ENCODE measurements around the gene CAT. TPM values are rescaled to one million over a fixed set of nuclear protein-coding genes. Genes with fewer than 3 reads are reported as not detected.

Gene CAT
- polyA plus RNA-seq, 6 donors from 2014 or later: 207 to 347 (median 234) TPM

DNA sequence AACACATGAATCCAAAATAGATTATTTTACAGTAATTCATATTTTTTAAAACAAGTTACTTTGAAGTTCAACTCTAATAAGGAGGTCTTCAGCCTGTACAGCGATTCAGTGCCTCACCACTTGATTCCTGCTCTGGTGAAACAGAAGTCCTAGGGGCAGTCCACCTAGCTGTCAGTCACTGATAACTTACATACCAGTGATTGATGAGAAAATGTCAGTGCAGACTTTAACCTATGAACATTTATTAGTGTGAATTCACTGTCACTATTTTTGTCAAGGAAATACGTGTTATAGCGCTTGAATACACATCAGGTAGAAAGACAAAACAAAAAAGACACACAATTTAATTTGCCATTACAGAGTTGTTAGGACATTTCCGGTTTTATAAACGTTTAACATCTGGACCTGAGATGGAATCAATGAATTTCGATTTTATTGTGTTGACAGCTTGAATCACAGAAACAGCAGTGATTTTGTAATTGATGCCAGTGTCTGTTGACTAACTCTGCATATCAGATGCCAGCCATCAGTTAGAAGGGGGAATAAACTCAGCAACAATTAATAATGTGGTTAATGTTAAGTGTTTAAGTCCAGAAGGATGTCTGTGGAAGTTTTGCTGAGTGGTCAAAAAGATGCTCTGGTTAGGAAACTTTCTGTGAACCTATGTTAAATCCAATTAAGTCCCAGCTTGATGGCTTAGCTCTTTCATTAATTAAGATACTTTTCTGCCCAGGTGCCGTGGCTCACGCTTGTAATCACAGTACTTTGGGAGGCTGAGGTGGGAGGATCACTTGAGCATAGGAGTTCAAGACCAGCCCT lies 40.3 kb downstream of the CAT start:
- peaks cover 0 to 4% (median 0%) of the 10 kb centered on the region in 3 donors for H3K27me3 Mint-ChIP-seq
- H3K27ac Mint-ChIP-seq: no peak overlapping the region
- no peaks in the 10 kb centered on the region for H3K4me1 Mint-ChIP-seq
- no peak for ATAC-seq (ENCODE audit: low read depth in 2 of 2)
- peaks cover 0 to 4% (median 0%) of the 10 kb centered on the region in 7 donors for H3K9me3 Mint-ChIP-seq
- no peak for DNase-seq
- no peak overlapping the region for H3K4me3 Mint-ChIP-seq
- H3K36me3 Mint-ChIP-seq: no peaks in the 10 kb centered on the region

DNA sequence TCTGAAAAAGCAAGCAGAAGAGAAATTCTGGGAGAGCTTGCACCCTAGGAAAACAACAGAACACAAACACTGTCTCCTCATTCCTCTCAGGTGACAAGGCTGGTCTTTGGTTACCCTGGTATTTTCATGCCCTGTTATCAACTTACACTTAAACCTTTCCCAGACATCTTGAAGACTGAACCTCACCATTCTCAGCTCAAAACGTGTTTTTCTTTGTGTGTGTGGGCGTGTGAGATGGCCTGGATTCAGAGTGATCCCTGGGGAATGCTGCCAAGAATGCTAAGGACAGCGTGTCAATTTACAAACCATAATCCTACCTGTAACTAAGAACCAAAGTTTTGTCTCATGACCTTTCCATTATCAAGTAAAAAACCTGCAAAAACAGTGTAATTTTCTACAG lies 41.6 kb downstream of the CAT start:
- Mint-ChIP-seq H3K36me3 (no peaks in the 10 kb centered on the region), H3K4me1 (no peaks in the 10 kb centered on the region), H3K4me3 (no peak overlapping the region), H3K27me3 (peaks cover 0 to 4% (median 0%) of the 10 kb centered on the region in 3 donors), H3K27ac (no peak overlapping the region), H3K9me3 (peaks cover 0 to 4% (median 0%) of the 10 kb centered on the region in 7 donors)
- no peak for DNase-seq
- no peak for ATAC-seq (ENCODE audit: low read depth in 2 of 2)

GRCh38 chr11:34481307-34481706 lies 42.6 kb downstream of the CAT start:
- Mint-ChIP-seq H3K4me1 (no peaks in the 10 kb centered on the region), H3K9me3 (peaks cover 0 to 4% (median 0%) of the 10 kb centered on the region in 7 donors), H3K27me3 (peaks cover 0 to 4% (median 0%) of the 10 kb centered on the region in 3 donors), H3K36me3 (no peaks in the 10 kb centered on the region), H3K27ac (no peak overlapping the region), H3K4me3 (no peak overlapping the region)
- ATAC-seq (ENCODE audit: low read depth in 2 of 2): no peak
- DNase-seq: no peak

- Mint-ChIP-seq H3K36me3 (no peaks in the 10 kb centered on the region), H3K4me3 (no peak overlapping the region), H3K27ac (no peak overlapping the region), H3K27me3 (peaks cover 0 to 4% (median 0%) of the 10 kb centered on the region in 3 donors), H3K9me3 (no peaks in the 10 kb centered on the region), H3K4me1 (no peaks in the 10 kb centered on the region)
- no peak for ATAC-seq (ENCODE audit: low read depth in 2 of 2)
- DNase-seq: no peak
Measured at GRCh38 chr11:34483106-34483874, 44.6 kb downstream of the CAT start.

DNA sequence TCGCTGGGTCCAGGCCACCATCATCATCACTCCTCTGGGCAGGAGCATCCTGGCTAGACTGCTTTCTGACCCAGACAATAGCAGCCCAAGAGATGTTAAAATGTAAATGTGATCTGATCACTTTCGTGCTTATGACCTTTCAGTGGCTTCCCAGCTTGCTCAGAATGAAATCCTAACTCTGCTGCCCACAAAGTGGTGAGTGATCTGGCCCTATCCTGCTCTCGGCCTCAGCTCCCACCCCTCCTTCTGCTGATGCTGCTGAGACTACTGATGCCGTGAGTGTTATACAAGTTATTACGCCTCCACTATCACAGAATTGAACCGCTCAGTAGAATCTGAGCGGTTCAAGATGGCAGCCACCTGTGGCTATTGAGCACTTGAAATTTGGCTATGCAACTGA lies 48.7 kb downstream of the CAT start:
- H3K9me3 Mint-ChIP-seq: no peaks in the 10 kb centered on the region
- DNase-seq (no peak), ATAC-seq (ENCODE audit: low read depth in 2 of 2) (no peak)
- no peaks in the 10 kb centered on the region for H3K36me3 Mint-ChIP-seq
- peaks cover 0 to 4% (median 0%) of the 10 kb centered on the region in 3 donors for H3K27me3 Mint-ChIP-seq
- no peaks in the 10 kb centered on the region for H3K4me1 Mint-ChIP-seq
- no peak overlapping the region for H3K4me3 Mint-ChIP-seq
- no peak overlapping the region for H3K27ac Mint-ChIP-seq

DNA sequence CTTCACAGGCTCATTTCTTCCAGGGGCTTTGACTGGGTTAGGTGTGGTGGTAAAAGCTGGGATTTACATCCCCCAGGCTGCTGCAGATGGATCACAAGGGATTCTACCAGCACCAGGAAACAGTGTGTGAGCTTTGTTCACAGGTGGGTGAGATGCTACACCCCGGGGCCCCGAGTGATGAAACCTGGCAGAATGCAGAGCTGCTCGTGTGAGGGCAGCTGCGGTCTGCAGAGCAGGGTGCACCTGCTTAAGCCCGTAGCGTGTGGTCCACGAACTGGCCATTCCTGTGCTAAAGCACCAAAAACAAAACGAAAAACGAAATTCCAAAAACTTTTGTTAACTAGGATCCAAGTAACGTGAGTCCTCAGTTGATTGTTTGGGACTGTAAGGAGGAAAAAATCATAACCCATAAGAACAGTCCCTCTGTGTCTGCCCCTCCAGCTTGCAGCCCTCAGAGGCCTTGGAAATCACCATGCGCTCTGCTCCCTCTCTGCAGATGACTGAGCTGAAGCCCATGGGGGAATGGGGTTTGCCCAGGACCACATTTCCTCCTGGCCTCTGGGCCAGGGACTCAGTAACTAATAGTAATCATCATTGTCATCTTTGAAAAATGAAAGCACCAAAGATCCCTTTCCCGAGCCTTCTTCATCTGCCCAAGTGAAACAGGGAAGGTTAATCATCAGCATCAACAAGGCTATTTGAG lies 50.3 kb downstream of the CAT start:
- Mint-ChIP-seq H3K9me3 (no peaks in the 10 kb centered on the region), H3K36me3 (no peaks in the 10 kb centered on the region), H3K4me1 (no peaks in the 10 kb centered on the region), H3K27me3 (no peaks in the 10 kb centered on the region), H3K27ac (no peak overlapping the region), H3K4me3 (no peak overlapping the region)
- no peak for DNase-seq
- no peak for ATAC-seq (ENCODE audit: low read depth in 2 of 2)

- ATAC-seq (ENCODE audit: low read depth in 2 of 2): no peak
- Mint-ChIP-seq H3K27ac (peak overlapping the region in 1 of 6 donors; percentile 26), H3K4me1 (no peaks in the 10 kb centered on the region), H3K9me3 (no peaks in the 10 kb centered on the region), H3K36me3 (no peaks in the 10 kb centered on the region), H3K27me3 (peaks cover 3 to 8% (median 6%) of the 10 kb centered on the region in 3 donors), H3K4me3 (no peak overlapping the region)
- DNase-seq: no peak
Measured at GRCh38 chr11:34490304-34490703, 51.6 kb downstream of the CAT start.

GRCh38 chr11:34492806-34493414 lies 54.2 kb downstream of the CAT start:
- H3K4me1 Mint-ChIP-seq: no peaks in the 10 kb centered on the region
- H3K4me3 Mint-ChIP-seq: no peak overlapping the region
- no peak for ATAC-seq (ENCODE audit: low read depth in 2 of 2)
- peaks cover 3 to 15% (median 6%) of the 10 kb centered on the region in 3 donors for H3K27me3 Mint-ChIP-seq
- H3K9me3 Mint-ChIP-seq: no peaks in the 10 kb centered on the region
- DNase-seq: peak; percentile 28
- H3K36me3 Mint-ChIP-seq: no peaks in the 10 kb centered on the region
- H3K27ac Mint-ChIP-seq: peak overlapping the region in 1 of 6 donors; percentile 5

DNA sequence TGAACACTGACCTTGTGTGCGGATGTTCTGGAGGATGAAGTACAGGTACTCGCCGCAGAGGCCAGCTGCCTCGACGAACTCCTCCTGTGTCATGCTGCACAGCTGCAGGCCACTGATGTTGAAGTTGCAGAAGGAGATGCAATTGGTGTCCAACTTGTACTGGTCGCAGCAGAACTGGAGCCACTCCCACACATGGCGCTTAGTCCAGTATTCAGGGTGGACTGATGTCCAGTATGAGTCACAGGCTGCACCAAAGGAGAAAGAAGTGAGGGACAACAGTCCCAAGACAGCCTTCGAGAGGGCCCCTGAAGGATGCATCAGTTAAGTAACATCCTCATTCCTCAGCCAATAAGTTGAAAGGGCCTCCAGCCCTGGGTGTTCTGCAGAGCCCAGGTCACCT lies 54.7 kb downstream of the CAT start:
- peaks cover 3 to 15% (median 6%) of the 10 kb centered on the region in 3 donors for H3K27me3 Mint-ChIP-seq
- no peak overlapping the region for H3K27ac Mint-ChIP-seq
- H3K9me3 Mint-ChIP-seq: no peaks in the 10 kb centered on the region

GRCh38 chr11:34493926-34494595 lies 55.3 kb downstream of the CAT start:
- H3K27me3 Mint-ChIP-seq: peaks cover 3 to 15% (median 6%) of the 10 kb centered on the region in 3 donors
- ATAC-seq (ENCODE audit: low read depth in 2 of 2) (no peak), DNase-seq (no peak)
- no peak overlapping the region for H3K27ac Mint-ChIP-seq
- no peak overlapping the region for H3K4me3 Mint-ChIP-seq
- no peaks in the 10 kb centered on the region for H3K4me1 Mint-ChIP-seq
- H3K9me3 Mint-ChIP-seq: no peaks in the 10 kb centered on the region
- H3K36me3 Mint-ChIP-seq: no peaks in the 10 kb centered on the region

More for the DNA sequence above, 54.7 kb downstream of the CAT start:
- DNase-seq: no peak
- no peaks in the 10 kb centered on the region for H3K4me1 Mint-ChIP-seq
- H3K36me3 Mint-ChIP-seq: no peaks in the 10 kb centered on the region
- ATAC-seq (ENCODE audit: low read depth in 2 of 2): no peak
- no peak overlapping the region for H3K4me3 Mint-ChIP-seq

DNA sequence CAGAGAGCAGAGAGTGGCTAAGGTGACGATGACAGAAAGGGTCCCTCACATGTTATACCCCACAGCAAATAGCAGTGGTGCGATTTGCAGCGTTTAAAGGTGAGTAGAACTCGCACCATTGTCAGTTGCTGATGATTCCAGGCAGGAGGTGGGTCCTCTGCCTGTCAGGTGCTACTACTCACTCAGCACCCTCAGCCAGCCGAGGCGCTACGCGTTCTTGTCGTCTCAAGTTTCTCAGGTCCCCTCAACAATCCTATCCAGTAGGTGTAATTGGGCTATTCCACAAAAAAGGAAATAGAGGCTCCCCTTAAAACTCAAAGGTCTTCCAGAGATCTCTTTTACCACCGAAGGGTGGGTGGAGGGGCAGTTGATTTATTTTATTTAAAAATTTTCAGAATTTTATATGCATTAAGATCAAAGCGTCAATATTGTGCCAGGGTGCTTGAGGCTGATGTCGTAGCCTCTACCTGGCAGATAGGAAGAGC lies 56.5 kb downstream of the CAT start:
- Mint-ChIP-seq H3K9me3 (no peaks in the 10 kb centered on the region), H3K27me3 (peaks cover 6 to 22% (median 10%) of the 10 kb centered on the region in 3 donors), H3K27ac (no peak overlapping the region), H3K4me1 (no peaks in the 10 kb centered on the region), H3K36me3 (no peaks in the 10 kb centered on the region), H3K4me3 (no peak overlapping the region)
- ATAC-seq (ENCODE audit: low read depth in 2 of 2): no peak
- no peak for DNase-seq

- Mint-ChIP-seq H3K36me3 (no peaks in the 10 kb centered on the region), H3K27ac (no peak overlapping the region), H3K4me3 (no peak overlapping the region), H3K27me3 (peaks cover 6 to 23% (median 10%) of the 10 kb centered on the region in 3 donors), H3K4me1 (no peaks in the 10 kb centered on the region), H3K9me3 (no peaks in the 10 kb centered on the region)
- no peak for DNase-seq
- ATAC-seq (ENCODE audit: low read depth in 2 of 2): no peak
Measured at GRCh38 chr11:34495724-34496377, 57.1 kb downstream of the CAT start.
